HG03175 (cell line): Measurements from ENCODE around the gene PRLR.

Experiments used
- ATAC-seq: cut with Tn5 transposase; IDR thresholded peaks from one replicate; pipeline ENCODE4 v1.9.1; 2021; ENCODE audit warnings: mild to moderate bottlenecking, moderate library complexity; ENCODE audit not compliant: unreplicated experiment

Gene PRLR

DNA sequence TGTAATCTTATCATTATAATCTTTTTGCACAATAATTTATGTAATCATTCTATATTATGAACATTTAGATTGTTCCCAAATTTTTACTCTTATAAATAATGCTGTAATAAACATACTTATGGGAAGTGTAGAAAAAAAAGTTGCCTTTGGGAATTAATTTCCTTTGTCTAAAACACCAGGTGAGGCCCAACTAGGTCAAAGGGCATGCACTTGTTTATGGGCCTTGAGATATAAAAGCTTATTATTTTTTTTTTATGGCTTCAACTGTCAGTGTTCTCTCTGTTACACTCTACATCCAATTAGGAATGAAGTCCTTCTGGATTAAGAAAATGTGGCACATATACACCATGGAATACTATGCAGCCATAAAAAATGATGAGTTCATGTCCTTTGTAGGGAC lies 6.5 kb upstream of the PRLR start:
- ATAC-seq: no peak

DNA sequence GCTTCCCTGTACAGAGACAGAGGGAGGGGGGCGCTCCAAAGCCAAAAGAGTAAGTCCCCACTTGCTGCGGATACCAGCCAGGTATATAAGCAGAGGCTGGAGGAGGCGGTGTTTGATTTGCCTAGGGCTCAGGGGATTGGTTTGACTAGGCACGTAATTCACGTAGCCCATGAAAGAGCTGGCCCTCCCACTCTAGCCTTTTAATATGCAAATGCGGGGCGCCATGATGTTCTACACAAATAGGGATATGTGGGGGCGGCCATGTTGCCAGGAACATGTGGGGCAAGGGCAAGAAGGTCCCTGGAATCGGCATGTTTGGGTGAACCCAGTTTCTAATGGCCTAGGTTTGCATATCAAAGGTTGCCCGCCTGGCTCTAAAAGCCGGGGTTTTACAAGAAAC lies 3.3 kb upstream of the PRLR start:
- ATAC-seq: no peak

DNA sequence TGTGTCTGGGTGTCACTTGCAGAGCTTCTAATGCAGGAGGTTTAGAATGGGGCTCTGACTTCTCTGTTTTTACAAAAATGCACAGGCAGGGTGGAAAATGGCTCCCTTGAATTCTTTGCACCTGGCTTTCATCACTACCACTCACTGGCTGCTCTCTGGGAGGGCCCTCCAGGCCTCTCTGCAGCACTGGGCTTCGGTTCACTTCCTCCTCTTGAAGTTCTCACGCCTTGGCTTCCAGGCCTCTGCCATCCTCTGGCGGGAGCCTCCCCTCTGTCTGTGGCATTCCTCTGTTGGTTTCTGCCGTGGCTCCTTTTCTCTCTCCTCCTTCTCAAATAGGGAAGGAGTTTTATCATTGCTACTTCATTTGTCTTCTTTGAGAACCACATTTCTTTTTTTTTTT lies 2.8 kb upstream of the PRLR start:
- no peak for ATAC-seq

DNA sequence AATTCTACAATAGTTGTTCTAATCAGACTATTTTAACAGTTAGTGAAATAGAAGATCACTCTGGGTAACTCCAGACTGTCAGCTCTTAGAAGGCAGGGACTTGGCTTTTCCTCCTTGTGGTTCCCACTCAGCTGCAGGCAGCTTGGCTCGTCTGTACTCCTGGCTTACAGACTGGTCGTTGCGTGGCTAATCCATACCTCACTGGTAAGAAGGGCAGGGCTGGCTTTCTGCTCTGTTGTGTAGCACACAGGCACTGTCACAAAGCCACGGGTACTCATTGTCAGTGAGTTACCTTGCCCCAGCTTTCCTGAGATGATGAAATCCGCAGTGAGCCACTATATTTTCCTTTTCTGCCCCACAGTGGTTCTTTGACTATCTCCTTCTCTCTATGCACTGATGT lies 1.8 kb upstream of the PRLR start:
- no peak for ATAC-seq

DNA sequence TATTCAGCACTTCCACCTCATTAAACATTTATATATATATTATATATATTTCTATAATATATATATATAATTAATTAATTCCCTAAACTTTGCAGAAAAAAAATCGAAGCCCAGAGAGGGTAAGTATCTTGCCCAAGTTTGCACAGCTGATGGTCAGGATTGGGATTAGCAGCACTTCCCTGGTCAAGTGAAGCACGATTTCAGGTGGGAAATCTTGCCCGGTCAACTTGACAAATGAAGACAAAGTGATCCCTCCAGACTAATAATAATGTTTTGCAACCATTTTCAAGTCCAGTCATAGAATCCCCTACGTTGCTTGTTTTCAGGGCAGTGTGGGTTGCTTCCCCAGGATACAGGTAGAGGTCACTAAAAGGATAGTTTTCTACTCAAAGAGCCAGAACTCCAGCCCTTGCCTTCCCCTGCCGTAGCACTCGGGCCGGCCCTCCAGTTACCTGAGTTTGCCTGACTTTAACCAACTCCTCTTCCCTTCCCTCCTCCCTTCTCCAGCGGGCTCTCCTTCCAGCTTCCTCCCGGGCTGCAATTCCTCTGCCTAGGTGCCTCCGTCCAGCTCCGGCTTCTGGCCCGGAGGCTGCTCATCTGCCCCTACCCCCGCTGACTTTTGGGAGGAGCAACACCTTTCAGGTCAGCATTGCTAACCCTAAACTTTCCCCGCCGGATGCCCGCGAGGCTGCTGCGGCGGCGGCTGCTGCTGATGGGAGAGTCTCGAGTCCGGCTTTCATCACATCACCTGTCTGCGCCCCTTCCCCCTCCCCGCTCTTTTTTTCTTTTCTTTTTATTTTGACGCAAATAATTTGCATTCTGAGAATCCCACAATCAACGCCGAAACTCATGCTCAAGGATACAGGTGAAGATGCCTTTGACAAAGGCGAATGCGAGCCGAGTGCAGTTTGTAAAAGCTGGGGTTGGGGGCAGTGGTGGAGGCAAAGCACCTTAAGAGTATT lies 930 bp downstream of the PRLR start:
- ATAC-seq: peak; percentile 64

DNA sequence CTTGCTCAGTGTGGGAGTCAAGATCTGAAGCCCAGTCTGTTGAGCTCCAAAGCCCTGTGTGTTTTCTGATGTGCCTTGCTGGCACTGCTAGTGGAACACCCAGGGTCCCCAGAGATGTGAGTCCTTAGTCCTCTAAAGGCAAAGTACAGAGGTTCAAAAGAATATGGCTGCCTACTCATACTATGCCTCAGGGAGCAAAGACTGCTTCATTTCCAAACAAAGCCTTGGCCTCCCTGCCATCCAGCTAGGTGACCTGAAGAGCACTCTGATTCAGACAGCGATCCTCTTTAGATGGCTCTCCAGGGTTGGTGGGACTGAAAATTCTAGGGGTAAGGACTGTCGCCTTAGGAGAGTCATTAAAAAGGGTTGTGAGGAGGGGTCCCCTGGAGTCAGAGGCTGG lies 2.0 kb downstream of the PRLR start:
- ATAC-seq: no peak

DNA sequence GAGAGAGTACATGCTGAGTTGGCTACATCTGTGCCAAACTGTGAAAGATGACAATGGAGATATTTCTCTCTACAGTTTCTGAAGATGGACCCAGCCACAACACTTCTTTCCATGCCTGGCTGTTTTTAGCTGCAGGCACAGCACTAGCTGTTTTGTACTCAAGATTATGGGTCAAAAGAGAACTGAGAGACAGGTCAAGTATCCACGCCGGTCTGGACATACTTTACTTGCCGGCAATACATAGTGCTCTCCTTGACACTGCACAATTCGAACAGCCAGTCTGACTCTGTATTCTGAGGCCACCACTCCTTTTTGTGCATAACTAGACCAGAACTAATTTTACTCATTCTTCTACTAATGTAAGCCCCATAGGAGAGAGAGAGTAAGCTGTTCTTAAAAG lies 2.6 kb downstream of the PRLR start:
- no peak for ATAC-seq

DNA sequence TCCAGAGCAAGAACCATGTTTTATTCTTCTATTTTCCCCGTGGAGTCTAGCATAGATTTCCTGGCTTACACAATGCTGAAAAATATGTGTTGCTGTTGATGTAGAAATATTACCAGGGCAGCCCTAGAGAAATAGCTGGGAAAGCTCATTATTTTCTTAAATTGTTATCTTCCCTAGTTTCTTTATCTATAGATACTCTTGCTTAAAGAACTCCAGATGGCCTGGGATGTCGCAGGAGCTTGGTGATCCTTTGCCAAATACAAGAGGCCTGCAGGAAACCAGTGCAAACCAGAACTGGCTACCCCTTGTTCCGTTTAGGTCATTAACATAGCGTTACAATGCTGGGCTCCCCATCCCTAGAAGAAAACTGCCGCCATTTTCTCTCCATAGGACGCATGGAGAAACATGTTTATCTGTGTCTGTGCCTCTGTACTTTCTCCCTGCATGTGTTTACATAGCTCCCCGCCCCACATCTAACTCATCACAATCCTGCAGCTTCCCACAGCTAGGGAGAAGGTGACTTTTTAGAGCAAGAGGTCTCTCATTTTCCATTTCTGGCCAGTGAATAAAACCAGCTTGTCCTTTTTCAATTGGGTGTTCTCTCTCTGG lies 6.4 kb downstream of the PRLR start:
- ATAC-seq: no peak

DNA sequence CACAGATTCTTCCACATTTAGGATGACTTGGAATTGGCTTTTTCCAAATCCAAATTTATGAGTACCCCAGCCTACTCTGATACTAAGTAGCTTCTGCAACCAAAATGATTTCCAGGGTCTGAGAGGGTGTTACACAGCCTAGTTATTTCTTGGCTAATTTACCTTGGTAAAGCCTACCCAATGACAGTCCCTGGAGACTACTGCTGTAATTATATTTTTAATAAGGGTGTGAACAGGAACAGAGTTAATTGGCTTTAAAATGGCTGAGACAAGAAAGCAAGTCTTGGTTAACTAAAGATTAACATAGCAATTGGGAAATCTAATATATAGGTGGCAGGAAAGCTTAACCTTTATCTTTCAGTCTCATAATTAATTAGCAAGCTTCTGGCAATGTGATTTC lies 9.3 kb downstream of the PRLR start:
- ATAC-seq: no peak

DNA sequence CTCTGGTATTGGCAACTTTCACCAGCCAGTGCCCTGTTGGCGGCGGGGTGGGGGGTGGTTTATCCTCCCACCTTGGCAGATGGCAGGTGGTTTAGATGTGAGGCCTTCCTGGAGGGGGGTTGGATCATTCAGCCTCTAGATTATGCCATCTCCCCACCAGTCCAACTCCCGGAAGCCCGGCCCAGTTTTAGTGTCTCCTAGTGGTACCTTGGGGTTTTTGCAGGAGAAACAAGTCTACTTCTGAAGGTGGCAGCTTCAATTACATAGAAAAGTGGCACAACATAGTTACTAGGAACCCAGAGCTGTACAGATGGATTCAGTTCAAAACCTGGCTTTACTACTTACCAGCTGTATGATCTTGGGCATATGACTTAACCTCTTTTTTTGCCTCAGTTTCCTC lies 11.3 kb downstream of the PRLR start:
- ATAC-seq: no peak

DNA sequence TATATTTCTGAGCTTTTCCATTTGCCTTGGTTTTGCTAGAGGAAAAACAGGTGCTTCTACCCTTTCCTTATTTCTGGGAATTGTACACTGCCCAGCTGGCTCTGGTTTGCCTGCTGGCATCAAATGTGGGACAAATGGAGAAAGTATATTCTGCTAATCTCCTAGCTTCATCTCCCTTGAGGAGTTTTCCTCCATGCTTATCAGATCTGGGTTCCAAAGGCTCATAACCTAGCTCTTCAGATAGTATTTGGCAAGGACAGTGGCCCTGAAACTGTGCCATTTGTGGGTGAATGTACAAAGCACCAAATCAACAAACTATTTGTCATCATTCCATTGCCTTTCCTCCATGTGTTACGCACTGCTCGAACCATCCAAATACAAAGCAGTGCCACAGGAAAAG lies 16.2 kb downstream of the PRLR start:
- no peak for ATAC-seq

DNA sequence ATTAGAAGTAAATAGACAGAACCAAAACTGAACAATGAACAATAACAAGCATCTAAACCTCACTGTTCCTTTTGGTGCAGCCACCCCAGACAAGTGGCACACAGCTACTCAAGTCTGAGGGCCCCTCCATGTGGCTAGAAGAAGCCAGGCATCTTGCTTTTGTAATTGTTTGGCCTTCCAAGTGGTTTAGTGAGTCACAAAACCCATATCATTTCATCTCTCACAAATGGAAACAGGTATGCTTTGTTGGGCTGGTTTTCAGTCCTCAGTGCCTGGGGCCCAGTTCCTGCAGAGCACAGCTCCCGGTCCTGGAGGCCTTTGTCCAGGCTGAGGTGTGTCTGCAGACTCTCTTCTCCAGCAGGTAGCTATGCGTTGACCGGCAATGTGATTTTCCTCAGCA lies 16.7 kb downstream of the PRLR start:
- ATAC-seq: no peak

DNA sequence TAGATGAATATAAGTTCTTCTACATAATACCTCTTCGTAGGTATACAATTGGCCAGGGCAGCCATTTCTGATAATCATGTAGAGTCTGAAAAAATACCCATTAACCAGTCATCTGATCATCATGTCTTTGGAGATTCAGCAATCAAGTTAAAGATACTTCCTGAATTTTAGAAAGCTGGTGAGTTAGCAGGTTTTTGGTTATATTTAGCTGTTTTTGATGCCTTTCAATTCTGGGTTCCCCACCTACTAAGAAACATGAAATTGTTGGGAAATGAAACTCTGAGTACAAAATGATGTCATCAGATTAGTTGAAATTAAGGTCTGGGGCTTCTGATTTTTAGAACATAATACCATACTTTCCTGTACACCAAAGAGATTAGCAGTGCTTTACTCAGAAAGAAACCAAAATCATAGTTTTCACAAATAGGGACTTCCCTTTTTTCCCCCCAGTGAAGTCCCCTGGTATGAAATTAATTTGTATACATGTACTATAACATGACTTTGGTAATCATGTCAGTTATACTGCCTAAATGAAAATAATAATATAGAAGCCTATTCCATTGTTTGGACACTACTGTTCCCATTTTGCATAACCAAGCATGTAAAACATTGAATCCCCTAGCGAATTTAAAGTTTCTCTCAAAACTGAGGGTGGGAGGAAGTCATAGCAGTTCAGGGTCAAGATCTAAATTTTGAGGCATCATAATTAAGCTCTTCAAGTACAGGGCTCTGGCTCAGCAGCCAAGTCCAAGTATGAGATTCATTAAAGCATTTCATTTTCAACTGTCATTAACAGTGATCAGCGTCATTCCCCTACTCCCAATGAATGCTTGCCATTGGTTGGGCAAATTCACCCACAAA lies 17.9 kb downstream of the PRLR start:
- ATAC-seq: peak; percentile 83

DNA sequence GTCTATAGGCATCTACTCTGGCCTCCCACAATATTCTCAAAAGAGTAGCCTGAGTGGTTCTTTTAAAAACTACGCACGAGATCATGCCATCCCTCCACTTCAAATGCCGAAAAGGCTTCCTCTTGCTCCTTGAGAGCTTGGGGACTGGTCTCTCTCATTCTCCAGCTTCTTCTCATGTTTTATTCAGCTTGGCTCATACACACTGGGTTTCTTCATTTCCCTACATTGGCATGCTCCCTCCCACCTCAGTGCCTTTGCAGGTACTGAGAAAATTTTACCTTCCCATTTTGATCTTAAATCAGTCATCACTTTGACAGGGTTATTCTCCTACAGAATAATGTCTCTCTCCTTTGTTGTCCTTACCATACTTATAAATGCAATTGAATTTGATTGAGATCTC lies 20.4 kb downstream of the PRLR start:
- ATAC-seq: no peak

DNA sequence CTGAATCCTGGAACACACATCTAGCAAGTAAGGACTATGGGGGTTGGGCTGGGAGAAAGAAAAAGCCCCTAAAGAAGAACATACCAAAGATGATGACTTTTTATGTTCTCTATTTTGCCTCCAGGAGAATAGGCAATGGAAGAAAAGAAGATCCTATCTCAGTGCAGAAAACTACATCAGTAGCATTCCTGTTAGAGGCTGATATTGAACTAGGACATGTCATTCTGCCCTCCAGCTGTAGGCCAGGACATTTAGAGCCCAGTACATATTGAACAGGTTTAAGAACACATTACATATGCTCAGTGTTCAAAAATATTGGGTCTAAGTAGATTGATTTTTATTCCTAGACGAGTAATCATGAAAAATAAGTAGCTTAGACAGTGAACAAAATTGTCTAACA lies 24.7 kb downstream of the PRLR start:
- no peak for ATAC-seq

DNA sequence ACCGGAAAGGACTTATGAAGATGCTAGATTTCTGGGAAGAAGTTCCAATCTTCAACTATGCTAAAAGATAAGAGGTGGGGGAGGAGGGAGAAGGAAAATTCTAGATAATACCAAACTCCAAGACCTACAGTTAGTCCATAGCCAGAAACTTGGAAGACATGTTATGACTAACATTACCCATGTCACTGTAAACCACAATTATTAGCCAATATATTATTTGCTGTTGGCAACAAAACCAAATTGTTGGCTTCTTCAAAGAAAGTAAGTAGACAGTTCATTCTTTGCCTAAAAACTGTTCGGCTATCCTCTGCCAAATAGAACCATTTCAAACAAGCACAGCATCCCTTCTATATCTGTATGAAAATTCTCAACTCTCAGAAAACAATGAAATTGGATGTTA lies 25.1 kb downstream of the PRLR start:
- no peak for ATAC-seq

DNA sequence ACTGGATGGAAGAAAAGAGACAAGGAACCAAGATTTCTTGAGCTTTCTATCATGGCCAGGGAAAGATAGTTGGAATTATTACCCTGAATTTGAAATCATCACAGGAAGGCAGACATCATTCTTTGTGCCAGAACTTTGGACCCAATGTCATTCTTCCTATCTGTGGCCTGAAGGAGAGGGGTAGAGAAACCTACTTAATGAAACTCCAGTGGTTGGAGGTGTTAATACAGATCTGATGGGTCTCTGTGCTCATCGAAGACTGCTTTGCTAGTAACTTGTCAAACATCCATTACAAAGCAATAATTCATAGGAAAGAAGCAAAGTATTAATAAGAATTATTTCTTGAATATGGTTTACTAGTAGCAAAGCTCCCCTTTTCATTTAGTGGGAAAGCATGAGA lies 26.9 kb downstream of the PRLR start:
- ATAC-seq: peak; percentile 57

DNA sequence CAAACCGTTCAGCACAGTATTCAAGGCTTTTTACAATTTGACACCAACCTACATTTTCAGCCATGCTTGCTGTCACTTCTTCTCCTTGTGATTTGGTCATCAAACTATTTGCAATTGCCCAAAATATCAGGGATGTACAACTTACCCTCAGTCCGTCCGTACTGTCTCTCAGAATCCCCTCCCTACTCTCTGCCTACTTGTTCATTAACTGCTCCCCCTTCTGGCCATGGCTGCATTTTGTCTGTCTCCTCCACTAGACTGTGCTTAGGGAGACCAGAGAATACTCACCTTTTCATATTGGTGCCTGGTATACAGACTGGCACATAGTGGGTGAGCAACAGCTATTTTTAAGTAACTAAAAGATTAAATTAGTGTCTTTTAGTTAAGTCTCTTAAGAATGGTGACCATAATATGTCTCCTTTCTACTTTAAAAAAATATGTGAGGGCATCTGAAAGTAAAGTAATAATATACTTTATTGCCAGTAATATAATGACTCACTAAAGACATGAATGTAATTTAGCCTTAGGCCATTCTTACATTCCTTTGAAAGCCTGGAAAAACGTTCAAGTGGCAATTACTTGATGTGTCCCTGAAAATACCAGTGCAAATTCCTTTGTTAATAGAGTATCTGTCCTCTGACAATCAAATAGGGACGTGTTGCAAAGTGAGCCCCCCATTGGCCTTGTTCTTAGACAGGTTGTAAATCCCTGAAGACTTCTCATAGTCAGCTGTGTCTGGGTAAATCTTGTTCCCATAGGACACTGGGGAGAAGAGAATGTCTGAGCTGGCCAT lies 27.8 kb downstream of the PRLR start:
- peak; percentile 68 for ATAC-seq

DNA sequence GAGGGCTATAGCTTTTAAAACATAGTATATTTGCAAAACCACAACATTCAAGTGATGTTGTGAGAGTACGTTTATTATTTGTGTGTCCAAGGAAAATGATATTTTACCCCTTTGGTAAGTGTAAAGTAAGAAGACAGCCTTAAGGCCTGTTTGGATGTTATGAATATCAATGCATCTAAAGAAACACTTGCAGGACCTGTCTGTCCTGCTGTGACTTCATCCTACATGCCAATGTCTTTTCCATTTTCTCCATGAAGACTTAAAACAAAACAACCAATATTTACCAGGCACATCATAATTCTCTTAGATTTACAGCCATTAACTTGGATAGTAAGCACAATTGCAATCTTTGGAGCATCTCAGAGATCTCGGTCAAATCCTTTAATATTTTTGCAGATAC lies 29.0 kb downstream of the PRLR start:
- no peak for ATAC-seq

DNA sequence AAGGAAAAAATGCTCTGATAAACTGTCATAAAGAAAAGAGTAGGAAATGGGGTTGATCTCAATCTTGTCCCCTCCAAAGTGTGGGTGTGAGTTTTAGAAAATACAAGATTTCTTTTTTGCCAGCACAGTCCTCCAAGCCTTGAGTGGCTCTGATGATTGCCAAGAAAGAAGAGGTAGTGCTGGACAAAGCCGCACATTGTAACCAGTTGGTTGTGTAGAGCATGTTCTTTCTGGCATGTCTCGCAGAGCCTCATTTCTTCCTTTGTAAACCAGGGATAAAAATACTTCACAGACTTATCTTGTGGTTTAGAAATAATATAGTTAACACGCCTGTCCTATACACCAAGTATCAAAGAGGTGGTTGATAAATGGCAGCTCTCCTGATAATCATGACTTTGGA lies 30.4 kb downstream of the PRLR start:
- ATAC-seq: no peak

DNA sequence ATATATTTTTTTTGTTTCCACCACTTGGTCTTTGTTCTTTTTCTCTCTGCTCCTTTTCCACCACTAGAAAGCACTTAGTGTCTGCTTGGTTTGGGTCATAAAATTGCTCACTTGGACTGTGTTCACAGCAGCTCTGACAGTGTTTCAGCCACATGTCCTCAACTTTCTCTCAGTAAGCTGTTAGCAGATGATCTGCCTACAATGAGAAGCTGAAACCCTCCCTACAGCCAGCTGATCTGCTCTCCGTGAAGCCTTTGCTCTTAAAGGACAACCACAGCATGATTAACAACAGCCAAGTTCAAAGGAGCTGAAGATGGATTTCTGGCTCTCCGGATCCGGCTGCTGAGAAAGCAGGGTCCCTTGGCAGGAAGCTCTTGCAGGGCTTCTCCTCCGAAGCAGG lies 31.6 kb downstream of the PRLR start:
- ATAC-seq: no peak
